Glutamatergic neuron (in vitro differentiated cells): ENCODE results near the gene CD6. TPM values are rescaled to one million over a fixed set of nuclear protein-coding genes. Genes with fewer than 3 reads are reported as not detected.

Experiments used
- DNase-seq: peaks from one replicate; pipeline ENCODE4 v3.0.0; 2022
- H3K27ac Mint-ChIP-seq: one replicate; pipeline ENCODE4 v1.8.0; 2020; ENCODE audit warnings: mild to moderate bottlenecking, mixed read lengths, inconsistent platforms; ENCODE audit not compliant: unreplicated experiment
- H3K27me3 Mint-ChIP-seq: one replicate; pipeline ENCODE4 v1.8.0; 2020; ENCODE audit warnings: mild to moderate bottlenecking, moderate library complexity, mixed read lengths, inconsistent platforms; ENCODE audit not compliant: unreplicated experiment
- H3K36me3 Mint-ChIP-seq: one replicate; pipeline ENCODE4 v1.8.0; 2020; ENCODE audit warnings: mild to moderate bottlenecking, mixed read lengths, inconsistent platforms; ENCODE audit not compliant: unreplicated experiment
- H3K4me1 Mint-ChIP-seq: one replicate; pipeline ENCODE4 v1.8.0; 2020; ENCODE audit warnings: mild to moderate bottlenecking, low read depth, mixed read lengths, inconsistent platforms; ENCODE audit not compliant: unreplicated experiment
- H3K4me3 Mint-ChIP-seq: one replicate; pipeline ENCODE4 v1.8.0; 2020; ENCODE audit warnings: mild to moderate bottlenecking, mixed read lengths, inconsistent platforms; ENCODE audit not compliant: unreplicated experiment
- H3K9me3 Mint-ChIP-seq: one replicate; pipeline ENCODE4 v1.8.0; 2020; ENCODE audit warnings: mild to moderate bottlenecking, moderate library complexity, mixed read lengths, inconsistent platforms; ENCODE audit not compliant: unreplicated experiment
- CTCF ChIP-seq: fragments of 200-600 bp; sonication (generic); IDR thresholded peaks from one replicate; pipeline ENCODE4 v1.5.0; 2021; ENCODE audit not compliant: partially characterized antibody, unreplicated experiment
- total RNA-seq: library from RNA; stranded (reverse); fragmentation: NEBNext Ultra II Directional; extraction: Animal tissue kit (Norgen Biotek cat#: 25700); gene quantifications from one replicate; pipeline ENCODE4 v1.2.1, GENCODE V29; 2021; ENCODE audit not compliant: unreplicated experiment

Gene CD6
- total RNA-seq, 1 donor from 2014 or later, result not detected

- no peaks in the 10 kb centered on the region for H3K27me3 Mint-ChIP-seq
- H3K27ac Mint-ChIP-seq, result peak overlapping the region; percentile 38
- peaks cover 15% of the 10 kb centered on the region for H3K4me1 Mint-ChIP-seq
- no peak overlapping the region for H3K4me3 Mint-ChIP-seq
- peaks cover 4% of the 10 kb centered on the region for H3K9me3 Mint-ChIP-seq
- no peak for TF ChIP-seq CTCF
- no peak for DNase-seq
- no peaks in the 10 kb centered on the region for H3K36me3 Mint-ChIP-seq
These were observed 20.0 kb downstream of the CD6 start for GRCh38 chr11:60991457-60991856.

DNA sequence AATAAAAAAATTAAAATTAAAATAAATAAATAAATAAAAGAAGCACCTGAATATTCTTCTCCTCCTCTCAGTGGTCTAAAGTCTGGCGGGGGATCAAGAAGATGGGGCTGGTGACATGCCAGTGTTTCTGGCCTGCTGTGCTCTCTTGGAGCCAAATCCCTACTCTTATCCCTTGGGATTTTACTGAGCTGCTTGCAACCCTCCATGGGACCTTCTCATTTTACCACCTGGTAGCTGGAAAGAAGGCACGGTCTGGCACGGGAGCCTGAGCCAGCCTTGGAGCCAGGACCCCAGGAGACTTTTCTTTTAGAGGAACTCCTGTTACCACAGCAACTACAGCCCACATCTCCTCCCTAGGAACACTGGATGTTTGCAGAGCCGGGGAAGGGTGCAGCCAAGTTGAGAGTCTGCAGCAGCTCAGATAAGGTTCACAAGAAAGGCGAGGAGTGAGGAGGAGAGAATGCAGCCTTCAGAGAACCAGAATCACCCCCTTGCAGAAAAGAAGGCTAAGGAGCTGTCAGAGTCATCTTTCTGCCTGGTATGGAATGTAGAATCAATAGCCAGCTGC, 21.4 kb downstream of the CD6 start:
- peaks cover 15% of the 10 kb centered on the region for H3K4me1 Mint-ChIP-seq
- no peaks in the 10 kb centered on the region for H3K27me3 Mint-ChIP-seq
- no peak for DNase-seq
- H3K36me3 Mint-ChIP-seq, result no peaks in the 10 kb centered on the region
- H3K4me3 Mint-ChIP-seq, result no peak overlapping the region
- no peak overlapping the region for H3K27ac Mint-ChIP-seq
- TF ChIP-seq CTCF, result no peak
- H3K9me3 Mint-ChIP-seq, result peaks cover 4% of the 10 kb centered on the region

GRCh38 chr11:60993615-60994014, 22.1 kb downstream of the CD6 start:
- H3K36me3 Mint-ChIP-seq, result no peaks in the 10 kb centered on the region
- H3K4me3 Mint-ChIP-seq, result no peak overlapping the region
- TF ChIP-seq CTCF, result no peak
- DNase-seq, result no peak
- H3K27ac Mint-ChIP-seq, result no peak overlapping the region
- H3K9me3 Mint-ChIP-seq, result peaks cover 4% of the 10 kb centered on the region
- H3K27me3 Mint-ChIP-seq, result no peaks in the 10 kb centered on the region
- H3K4me1 Mint-ChIP-seq, result peaks cover 15% of the 10 kb centered on the region

GRCh38 chr11:60994541-60995080, 23.1 kb downstream of the CD6 start:
- Mint-ChIP-seq H3K9me3 (peaks cover 4% of the 10 kb centered on the region), H3K4me1 (peaks cover 15% of the 10 kb centered on the region), H3K36me3 (no peaks in the 10 kb centered on the region), H3K27me3 (no peaks in the 10 kb centered on the region), H3K27ac (no peak overlapping the region), H3K4me3 (no peak overlapping the region)
- TF ChIP-seq CTCF, result no peak
- DNase-seq, result no peak

- peak; percentile 1 for DNase-seq
- H3K4me3 Mint-ChIP-seq, result no peak overlapping the region
- no peak for TF ChIP-seq CTCF
- H3K27me3 Mint-ChIP-seq, result peaks cover 3% of the 10 kb centered on the region
- H3K36me3 Mint-ChIP-seq, result no peaks in the 10 kb centered on the region
- peaks cover 15% of the 10 kb centered on the region for H3K4me1 Mint-ChIP-seq
- H3K27ac Mint-ChIP-seq, result no peak overlapping the region
- peaks cover 4% of the 10 kb centered on the region for H3K9me3 Mint-ChIP-seq
These were observed 24.3 kb downstream of the CD6 start for GRCh38 chr11:60995798-60996197.
